Measurements from ENCODE around the gene CKS1B.
"Not testable (repeated sequence)": the region's sequence is repeated elsewhere in the genome, so short reads cannot be mapped to it uniquely, and the experiment has no call there.

The CKS1B gene

DNA sequence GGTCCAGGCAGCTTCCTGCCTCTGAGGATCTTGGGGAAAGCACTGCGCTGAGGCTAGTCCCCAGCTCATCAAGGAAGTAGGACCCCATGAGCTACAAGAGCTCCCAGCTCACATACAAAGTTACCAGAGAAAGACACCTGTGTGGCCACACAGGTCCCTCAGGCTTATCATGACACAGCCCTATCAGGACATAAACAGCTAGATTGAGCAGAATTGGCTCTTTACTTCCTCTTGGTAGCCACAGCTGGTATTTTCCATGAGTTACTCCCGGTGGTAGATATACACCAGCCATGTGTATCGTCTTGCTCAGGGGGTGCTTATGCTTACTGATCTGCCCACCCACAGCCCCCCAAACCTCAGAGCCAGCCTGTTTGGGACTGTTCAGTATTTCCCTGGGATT is 20.1 kb downstream of the CKS1B start:
- Histone ChIP-seq H3F3A (ENCODE audit: insufficient read depth, low read length) (no peaks in the 10 kb centered on the region), H2AFZ (ENCODE audit: low read length) (no peak overlapping the region), H3K36me3 (ENCODE audit: insufficient read depth, low read length) (peaks cover 13% of the 10 kb centered on the region), H3K9me2 (ENCODE audit: low read depth, low read length) (no peaks in the 10 kb centered on the region), H3K4me2 (ENCODE audit: low read length) (no peak overlapping the region), H4K20me1 (ENCODE audit: insufficient read depth, low read length) (no peaks in the 10 kb centered on the region), H3K4me3 (ENCODE audit: low read depth, low read length, poor library complexity, severe bottlenecking) (no peak overlapping the region), H3K9ac (ENCODE audit: low read length) (no peak overlapping the region), H3K27me3 (ENCODE audit: insufficient read depth, low read length) (no peaks in the 10 kb centered on the region), H3K4me1 (ENCODE audit: insufficient read depth, low read length, severe bottlenecking) (peaks cover 18% of the 10 kb centered on the region), H3K9me3 (ENCODE audit: low read length) (no peaks in the 10 kb centered on the region), H3K27ac (ENCODE audit: low read depth, low read length, poor library complexity, severe bottlenecking) (peak overlapping the region; percentile 43), H3K79me2 (ENCODE audit: insufficient read depth, low read length) (no peaks in the 10 kb centered on the region)
- no peak for TF ChIP-seq EZH2 (IDR thresholded peaks at IDR 0.05; ENCODE audit: borderline replicate concordance, low read length)
- TF ChIP-seq, protein P1, sequence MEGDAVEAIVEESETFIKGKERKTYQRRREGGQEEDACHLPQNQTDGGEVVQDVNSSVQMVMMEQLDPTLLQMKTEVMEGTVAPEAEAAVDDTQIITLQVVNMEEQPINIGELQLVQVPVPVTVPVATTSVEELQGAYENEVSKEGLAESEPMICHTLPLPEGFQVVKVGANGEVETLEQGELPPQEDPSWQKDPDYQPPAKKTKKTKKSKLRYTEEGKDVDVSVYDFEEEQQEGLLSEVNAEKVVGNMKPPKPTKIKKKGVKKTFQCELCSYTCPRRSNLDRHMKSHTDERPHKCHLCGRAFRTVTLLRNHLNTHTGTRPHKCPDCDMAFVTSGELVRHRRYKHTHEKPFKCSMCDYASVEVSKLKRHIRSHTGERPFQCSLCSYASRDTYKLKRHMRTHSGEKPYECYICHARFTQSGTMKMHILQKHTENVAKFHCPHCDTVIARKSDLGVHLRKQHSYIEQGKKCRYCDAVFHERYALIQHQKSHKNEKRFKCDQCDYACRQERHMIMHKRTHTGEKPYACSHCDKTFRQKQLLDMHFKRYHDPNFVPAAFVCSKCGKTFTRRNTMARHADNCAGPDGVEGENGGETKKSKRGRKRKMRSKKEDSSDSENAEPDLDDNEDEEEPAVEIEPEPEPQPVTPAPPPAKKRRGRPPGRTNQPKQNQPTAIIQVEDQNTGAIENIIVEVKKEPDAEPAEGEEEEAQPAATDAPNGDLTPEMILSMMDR (IDR thresholded peaks at IDR 0.05; ENCODE audit: low read length), result no peak

GRCh38 chr1:154995301-154995983 is 21.0 kb downstream of the CKS1B start:
- H3K27ac ChIP-seq (ENCODE audit: low read depth, low read length, poor library complexity, severe bottlenecking); H3K9ac ChIP-seq (ENCODE audit: low read length); H3K4me2 ChIP-seq (ENCODE audit: low read length); H4K20me1 ChIP-seq (ENCODE audit: insufficient read depth, low read length); H3K9me2 ChIP-seq (ENCODE audit: low read depth, low read length); H2AFZ ChIP-seq (ENCODE audit: low read length); H3K79me2 ChIP-seq (ENCODE audit: insufficient read depth, low read length); H3K27me3 ChIP-seq (ENCODE audit: insufficient read depth, low read length); H3K9me3 ChIP-seq (ENCODE audit: low read length); H3K36me3 ChIP-seq (ENCODE audit: insufficient read depth, low read length); H3F3A ChIP-seq (ENCODE audit: insufficient read depth, low read length); H3K4me3 ChIP-seq (ENCODE audit: low read depth, low read length, poor library complexity, severe bottlenecking): not testable (repeated sequence)
- TF ChIP-seq, protein P1 (IDR thresholded peaks at IDR 0.05; ENCODE audit: low read length), result peak; percentile 28; the same call in 1 of the 2 replicates
- H3K4me1 ChIP-seq (ENCODE audit: insufficient read depth, low read length, severe bottlenecking), result peaks cover 26% of the 10 kb centered on the region

DNA sequence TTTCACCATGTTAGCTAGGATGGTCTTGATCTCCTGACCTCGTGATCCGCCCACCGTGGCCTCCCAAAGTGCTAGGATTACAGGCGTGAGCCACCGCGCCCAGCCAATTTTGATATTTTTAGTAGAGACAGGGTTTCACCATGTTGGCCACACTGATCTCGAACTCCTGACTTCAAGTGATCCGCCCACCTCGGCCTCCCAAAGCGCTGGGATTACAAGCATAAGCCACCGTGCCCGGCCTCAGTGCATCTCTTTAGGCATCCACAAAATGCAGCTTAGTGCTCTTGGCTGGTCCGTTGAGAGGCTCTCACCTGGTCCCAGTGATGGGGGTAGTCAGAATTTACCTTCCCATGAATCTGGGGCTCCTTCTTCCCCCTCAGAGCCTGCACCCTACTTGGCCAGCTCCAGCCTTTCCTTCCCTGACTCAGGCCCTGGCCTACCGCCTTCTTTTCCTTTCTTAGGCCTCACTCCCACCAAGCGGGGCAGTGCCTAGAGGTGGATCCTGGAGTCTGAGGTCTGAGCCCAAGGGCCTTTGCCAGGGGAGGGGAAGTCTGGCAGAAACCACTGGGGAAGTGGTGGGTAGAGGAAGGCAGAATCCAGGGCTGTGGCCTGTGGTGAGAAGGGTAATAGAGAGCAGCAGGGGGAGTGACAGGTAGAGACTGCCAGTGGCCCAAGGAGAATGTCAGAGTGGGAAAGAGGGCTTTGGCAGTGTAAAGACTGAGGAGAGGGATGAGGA is 22.7 kb downstream of the CKS1B start:
- H3K9me3 ChIP-seq (ENCODE audit: low read length), result no peaks in the 10 kb centered on the region
- H3K9me2 ChIP-seq (ENCODE audit: low read depth, low read length), result no peaks in the 10 kb centered on the region
- H3K4me2 ChIP-seq (ENCODE audit: low read length), result no peak overlapping the region
- no peaks in the 10 kb centered on the region for H3F3A ChIP-seq (ENCODE audit: insufficient read depth, low read length)
- H3K9ac ChIP-seq (ENCODE audit: low read length), result no peak overlapping the region
- peaks cover 26% of the 10 kb centered on the region for H3K4me1 ChIP-seq (ENCODE audit: insufficient read depth, low read length, severe bottlenecking)
- no peaks in the 10 kb centered on the region for H3K79me2 ChIP-seq (ENCODE audit: insufficient read depth, low read length)
- no peaks in the 10 kb centered on the region for H4K20me1 ChIP-seq (ENCODE audit: insufficient read depth, low read length)
- H3K4me3 ChIP-seq (ENCODE audit: low read depth, low read length, poor library complexity, severe bottlenecking), result no peak overlapping the region
- H3K36me3 ChIP-seq (ENCODE audit: insufficient read depth, low read length), result peaks cover 3% of the 10 kb centered on the region; the same call in 1 of the 2 replicates
- no peaks in the 10 kb centered on the region for H3K27me3 ChIP-seq (ENCODE audit: insufficient read depth, low read length)
- no peak overlapping the region for H2AFZ ChIP-seq (ENCODE audit: low read length)
- no peak for TF ChIP-seq EZH2 (IDR thresholded peaks at IDR 0.05; ENCODE audit: borderline replicate concordance, low read length)
- TF ChIP-seq, protein P1 (IDR thresholded peaks at IDR 0.05; ENCODE audit: low read length), result no peak
- no peak overlapping the region for H3K27ac ChIP-seq (ENCODE audit: low read depth, low read length, poor library complexity, severe bottlenecking)
